Keratinocyte (primary cell): ENCODE measurements around the gene FAM120A. TPM values are rescaled to one million over a fixed set of nuclear protein-coding genes. Genes with fewer than 3 reads are reported as not detected.

Source experiments
- DNase-seq: peaks from one replicate; pipeline ENCODE4 v3.0.0-alpha.2; 2011; ENCODE audit warnings: low read depth, missing footprints, low spot score
- FAIRE-seq: peaks from 2 replicates; lab custom pipeline; 2011; peaks lifted over from hg19 to GRCh38; lab: Jason Lieb, UNC
- H2AFZ ChIP-seq: 2 replicates; pipeline ENCODE4 v1.6.0; 2012; ENCODE audit warnings: low read length, control low read depth, inconsistent platforms; ENCODE audit not compliant: control insufficient read depth
- H3K27ac ChIP-seq: 2 replicates; pipeline ENCODE4 v1.5.1; 2011; ENCODE audit warnings: low read length; ENCODE audit not compliant: control insufficient read depth, insufficient read depth
- H3K27me3 ChIP-seq: 3 replicates; pipeline ENCODE4 v1.6.0; 2011; ENCODE audit warnings: low read length; ENCODE audit not compliant: control insufficient read depth, insufficient read depth; ENCODE audit errors: extremely low read depth
- H3K36me3 ChIP-seq, 2 experiments: 2 replicates in 1 of 2; 3 replicates in 1 of 2; pipeline ENCODE4 v1.5.1; 2011; ENCODE audit warnings: low read length in 2 of 2, mild to moderate bottlenecking in 1 of 2; ENCODE audit not compliant: control insufficient read depth in 2 of 2, insufficient read depth in 2 of 2; ENCODE audit errors: extremely low read depth in 1 of 2
- H3K4me1 ChIP-seq: 3 replicates; pipeline ENCODE4 v1.5.1; 2011; ENCODE audit warnings: low read length; ENCODE audit not compliant: control insufficient read depth, insufficient read depth; ENCODE audit errors: extremely low read depth
- H3K4me2 ChIP-seq: 3 replicates; pipeline ENCODE4 v1.6.0; 2011; ENCODE audit warnings: low read depth, low read length; ENCODE audit not compliant: control insufficient read depth, insufficient read depth; ENCODE audit errors: extremely low read depth
- H3K4me3 ChIP-seq, 3 experiments: fragments of 200-600 bp in 1 of 3; sonication (generic) in 1 of 3; 2 replicates in 2 of 3; 3 replicates in 1 of 3; pipeline ENCODE4 v1.5.1; 2011 to 2016; ENCODE audit warnings: low read length in 3 of 3, mild to moderate bottlenecking in 3 of 3, control low read depth in 2 of 3, inconsistent platforms in 1 of 3, low read depth in 1 of 3, mixed read lengths in 1 of 3, mixed run types in 1 of 3, moderate library complexity in 1 of 3; ENCODE audit not compliant: control insufficient read depth in 2 of 3, insufficient read depth in 2 of 3; ENCODE audit errors: extremely low read depth in 1 of 3
- H3K79me2 ChIP-seq: 2 replicates; pipeline ENCODE4 v1.6.0; 2012; ENCODE audit warnings: low read length; ENCODE audit not compliant: control insufficient read depth, insufficient read depth
- H3K9ac ChIP-seq: 3 replicates; pipeline ENCODE4 v1.6.0; 2011; ENCODE audit warnings: low read length; ENCODE audit not compliant: control insufficient read depth, insufficient read depth; ENCODE audit errors: extremely low read depth
- H3K9me1 ChIP-seq: 3 replicates; pipeline ENCODE4 v1.6.0; 2011; ENCODE audit warnings: low read length; ENCODE audit not compliant: control insufficient read depth, insufficient read depth; ENCODE audit errors: extremely low read depth
- H3K9me3 ChIP-seq: 2 replicates; pipeline ENCODE4 v1.5.1; 2012; ENCODE audit warnings: low read depth, low read length; ENCODE audit not compliant: control insufficient read depth
- H4K20me1 ChIP-seq: 3 replicates; pipeline ENCODE4 v1.6.0; 2011; ENCODE audit warnings: low read length; ENCODE audit not compliant: control insufficient read depth, insufficient read depth; ENCODE audit errors: extremely low read depth
- CTCF ChIP-seq, 3 experiments: IDR thresholded peaks in 1 of 3; conservative IDR thresholded peaks in 1 of 3; optimal IDR thresholded peaks in 1 of 3; 2 replicates in 2 of 3; 3 replicates in 1 of 3; pipeline versions ENCODE3 to v1.5.1; 2011; ENCODE audit warnings: low read length in 3 of 3, mild to moderate bottlenecking in 3 of 3, moderate library complexity in 2 of 3, control low read depth in 1 of 3, inconsistent platforms in 1 of 3; ENCODE audit not compliant: insufficient read depth in 2 of 3; ENCODE audit errors: extremely low read depth in 1 of 3
- EZH2 ChIP-seq: IDR thresholded peaks from one replicate; pipeline ENCODE4 v1.6.1; 2012; ENCODE audit warnings: inconsistent platforms, mild to moderate bottlenecking, low read length, moderate library complexity
- dilution Hi-C: fragments of 300-500 bp; cut with MboI; formaldehyde crosslinking; loops from one replicate; pipeline ENCODE4 v1.7.0; 2020; ENCODE audit warnings: low sequenced_read_pairs; ENCODE audit not compliant: extremely low pct_ligation_motif_present
- polyA plus RNA-seq, 5 experiments: library from polyadenylated mRNA; depleted of rRNA in 3 of 5; stranded (reverse) in 3 of 5; stranded (forward) in 1 of 5; unstranded in 1 of 5; fragments of >200 nt; gene quantifications; 1 replicate in 1 of 5; 2 replicates in 3 of 5; 3 replicates in 1 of 5; pipeline versions ENCODE4 v1.2.1 to v1.2.3, GENCODE V29; 2011 to 2012; ENCODE audit warnings: missing spikeins in 2 of 5, low read depth in 1 of 5, low replicate concordance in 1 of 5

Gene FAM120A
- polyA plus RNA-seq, 1 donor (not counting 4 experiments of a cell fraction or from before 2014, with no cell fraction given) = 79.2 TPM

- Histone ChIP-seq H3K36me3 (no peaks in the 10 kb centered on the region), H3K4me1 (no peaks in the 10 kb centered on the region), H3K9me1 (no peaks in the 10 kb centered on the region), H3K79me2 (no peaks in the 10 kb centered on the region), H3K9ac (no peak overlapping the region), H3K27me3 (peaks cover 3% of the 10 kb centered on the region), H4K20me1 (no peaks in the 10 kb centered on the region), H3K4me2 (no peak overlapping the region), H3K27ac (no peak overlapping the region), H3K4me3 (no peak overlapping the region), H2AFZ (no peak overlapping the region), H3K9me3 (no peaks in the 10 kb centered on the region)
- DNase-seq (no peak), FAIRE-seq (no peak)
- no peak for TF ChIP-seq CTCF (optimal IDR thresholded peaks at IDR 0.05 in 1 of 3, IDR thresholded peaks at IDR 0.05 in 1 of 3, conservative IDR thresholded peaks at IDR 0.05 in 1 of 3; ENCODE audit: extremely low read depth in 1 of 3, insufficient read depth in 2 of 3, low read length in 3 of 3)
- no peak for TF ChIP-seq EZH2
- dilution Hi-C loops = no loop called here
These were observed 32.5 kb upstream of the FAM120A start for GRCh38 chr9:93419023-93419422.

- Histone ChIP-seq H3K9me1 (no peaks in the 10 kb centered on the region), H3K36me3 (no peaks in the 10 kb centered on the region), H3K27me3 (peaks cover 3% of the 10 kb centered on the region), H3K4me3 (no peak overlapping the region), H4K20me1 (no peaks in the 10 kb centered on the region), H3K4me2 (no peak overlapping the region), H3K79me2 (no peaks in the 10 kb centered on the region), H3K9ac (no peak overlapping the region), H2AFZ (no peak overlapping the region), H3K4me1 (no peaks in the 10 kb centered on the region), H3K9me3 (no peaks in the 10 kb centered on the region), H3K27ac (no peak overlapping the region)
- TF ChIP-seq CTCF (optimal IDR thresholded peaks at IDR 0.05 in 1 of 3, IDR thresholded peaks at IDR 0.05 in 1 of 3, conservative IDR thresholded peaks at IDR 0.05 in 1 of 3; ENCODE audit: extremely low read depth in 1 of 3, insufficient read depth in 2 of 3, low read length in 3 of 3) (no peak), EZH2 (no peak)
- DNase-seq = no peak
- dilution Hi-C loops = no loop called here
- FAIRE-seq = no peak
These were observed 28.4 kb upstream of the FAM120A start for GRCh38 chr9:93422977-93423616.
